Measurements from ENCODE around the gene VMA21. TPM values are rescaled to one million over a fixed set of nuclear protein-coding genes. Genes with fewer than 3 reads are reported as not detected.

VMA21 gene
- total and polyA plus RNA-seq, 2 of the 4 experiments (the other 2 are of a cell fraction): 12.3 to 28.5 TPM

DNA sequence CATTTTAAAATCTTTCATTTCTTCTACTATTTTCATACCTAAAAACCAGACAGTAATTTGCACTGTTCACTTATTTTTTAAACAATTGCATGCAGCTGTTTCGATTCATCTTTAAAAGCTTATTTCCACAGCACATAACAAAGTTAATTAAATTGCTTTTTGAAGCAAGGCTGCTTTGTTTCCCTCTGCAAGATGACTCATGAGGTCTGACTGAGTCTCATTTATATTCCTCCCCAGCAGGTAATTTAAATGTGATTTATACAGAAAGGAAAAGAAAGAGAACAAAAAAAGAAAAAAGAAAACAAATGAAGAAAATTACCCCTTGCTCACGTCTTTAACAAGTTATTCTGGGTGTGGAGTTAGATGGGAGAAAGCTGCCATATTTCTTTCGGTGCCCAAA, 22.8 kb downstream of the VMA21 start:
- WGBS, 2 experiments (ENCODE audit: extremely low coverage in 2 of 2, insufficient read length in 1 of 2): no CpG with 5 or more reads among the region's 3 CpGs
- H3K27me3 ChIP-seq (ENCODE audit: control insufficient read depth, insufficient read depth, low read length): no peaks in the 10 kb centered on the region
- no peak overlapping the region for H2AK5ac ChIP-seq (ENCODE audit: low read depth, low read length)
- no peak for DNase-seq
- TF ChIP-seq CEBPB (IDR thresholded peaks at IDR 0.05; ENCODE audit: low read depth, low read length) (no peak), FOS (IDR thresholded peaks at IDR 0.05; ENCODE audit: low read depth, low read length) (no peak), RFX5 (IDR thresholded peaks at IDR 0.05; ENCODE audit: low read depth, low read length) (no peak), NFE2L2 (IDR thresholded peaks at IDR 0.05; ENCODE audit: low read depth, low read length) (no peak), ELK1 (IDR thresholded peaks at IDR 0.05; ENCODE audit: borderline replicate concordance, low read depth, low read length) (no peak), RCOR1 (IDR thresholded peaks at IDR 0.05; ENCODE audit: insufficient replicate concordance, low read length) (no peak), SMC3 (IDR thresholded peaks at IDR 0.05; ENCODE audit: low read depth, low read length) (no peak), MAFK (IDR thresholded peaks at IDR 0.05; ENCODE audit: low read depth, low read length) (no peak), CTCF (conservative IDR thresholded peaks at IDR 0.05; ENCODE audit: low read depth, low read length) (no peak), POLR2A (IDR thresholded peaks at IDR 0.05; ENCODE audit: low read depth, low read length) (no peak), BHLHE40 (IDR thresholded peaks at IDR 0.05; ENCODE audit: low read depth, low read length) (no peak), MXI1 (IDR thresholded peaks at IDR 0.05; ENCODE audit: borderline replicate concordance, low read depth, low read length) (no peak), CHD1 (IDR thresholded peaks at IDR 0.05; ENCODE audit: low read depth, low read length) (no peak), MAZ (IDR thresholded peaks at IDR 0.05; ENCODE audit: borderline replicate concordance, low read depth, low read length) (no peak)
- no peaks in the 10 kb centered on the region for H3K36me3 ChIP-seq (ENCODE audit: control insufficient read depth, insufficient read depth, low read length)
- no peak overlapping the region for H3K4me3 ChIP-seq (ENCODE audit: insufficient read depth, low read depth, low read length)
- BruUV-seq (replicated peaks): no TSS peak
- H4K8ac ChIP-seq (ENCODE audit: low read depth in 2 of 2, low read length in 2 of 2): no peak overlapping the region
- H3K79me1 ChIP-seq (ENCODE audit: low read depth in 1 of 2, low read length in 2 of 2): no peaks in the 10 kb centered on the region
- no peak overlapping the region for H4K5ac ChIP-seq (ENCODE audit: low read depth, low read length)
- intact Hi-C loops (cut with micrococcal nuclease): no loop called here
- no peak overlapping the region for H3K27ac ChIP-seq (ENCODE audit: insufficient read depth, low read length)
- no peak overlapping the region for H3K4ac ChIP-seq (ENCODE audit: low read depth, low read length)
- no peak overlapping the region for H2BK5ac ChIP-seq (ENCODE audit: low read depth, low read length, poor library complexity, severe bottlenecking)
- no peak overlapping the region for H3K56ac ChIP-seq (ENCODE audit: extremely low read depth, insufficient read depth, low read length)
- no peak overlapping the region for H3K18ac ChIP-seq (ENCODE audit: low read depth, low read length)
- no peak overlapping the region for H3K14ac ChIP-seq (replicated peaks; ENCODE audit: low read depth, low read length)
- H2BK120ac ChIP-seq (ENCODE audit: low read depth, low read length): no peak overlapping the region
- H3K9ac ChIP-seq (ENCODE audit: low read depth, low read length): no peak overlapping the region
- H2BK20ac ChIP-seq (ENCODE audit: low read depth, low read length): no peak overlapping the region
- no peaks in the 10 kb centered on the region for H4K20me1 ChIP-seq (ENCODE audit: insufficient read depth, low read length)
- H3K9me1 ChIP-seq (ENCODE audit: insufficient read depth, low read length): no peaks in the 10 kb centered on the region; the same call in 1 of the 2 replicates
- ChIA-PET POLR2A (ENCODE audit: unreplicated experiment) (no interaction called here), CTCF (no interaction called here)
- dilution Hi-C loops (cut with HindIII; ENCODE audit: low sequenced_read_pairs, unreplicated experiment): no loop called here
- no peak overlapping the region for H2BK15ac ChIP-seq (ENCODE audit: low read depth, low read length)
- no peak overlapping the region for H4K91ac ChIP-seq (ENCODE audit: insufficient read depth, low read depth, low read length)
- no peak for ATAC-seq (ENCODE audit: low read depth)
- H3K9me3 ChIP-seq (ENCODE audit: control insufficient read depth, insufficient read depth, low read length): no peaks in the 10 kb centered on the region
- no peak overlapping the region for H3K4me2 ChIP-seq (ENCODE audit: low read depth, low read length)
- in situ Hi-C loops (cut with MboI; ENCODE audit: low sequenced_read_pairs): loop anchor here (10.0 kb wide), 1 partner anchor 55 kb away; no protein-coding TSS in a partner anchor
- no peak overlapping the region for H2AK9ac ChIP-seq (replicated peaks; ENCODE audit: low read depth, low read length, poor library complexity)
- H2AFZ ChIP-seq (replicated peaks; ENCODE audit: low read length, poor library complexity): no peak overlapping the region
- no peak overlapping the region for H3K23ac ChIP-seq (ENCODE audit: low read depth, low read length)
- no peaks in the 10 kb centered on the region for H3K4me1 ChIP-seq (ENCODE audit: control insufficient read depth, insufficient read depth, low read length)

Measured in IMR-90 (cell line).